M059J (cell line): ENCODE results near the gene MYLK2. TPM values are rescaled to one million over a fixed set of nuclear protein-coding genes. Genes with fewer than 3 reads are reported as not detected.
A peak's percentile ranks its signal among the peaks of the same experiment; 100 is the strongest.

Experiments used
- DNase-seq: peaks from one replicate; pipeline ENCODE4 v3.0.0-alpha.2; 2012; ENCODE audit warnings: low read depth
- total RNA-seq: library from RNA; depleted of rRNA; stranded (reverse); fragments of >200 nt; shearing (Covaris generic); gene quantifications from 2 replicates; pipeline ENCODE4 v1.2.3, GENCODE V29; 2014; rRNA removed

Gene MYLK2
- total RNA-seq, 1 experiment from 2014 or later: 0.44 TPM

DNA sequence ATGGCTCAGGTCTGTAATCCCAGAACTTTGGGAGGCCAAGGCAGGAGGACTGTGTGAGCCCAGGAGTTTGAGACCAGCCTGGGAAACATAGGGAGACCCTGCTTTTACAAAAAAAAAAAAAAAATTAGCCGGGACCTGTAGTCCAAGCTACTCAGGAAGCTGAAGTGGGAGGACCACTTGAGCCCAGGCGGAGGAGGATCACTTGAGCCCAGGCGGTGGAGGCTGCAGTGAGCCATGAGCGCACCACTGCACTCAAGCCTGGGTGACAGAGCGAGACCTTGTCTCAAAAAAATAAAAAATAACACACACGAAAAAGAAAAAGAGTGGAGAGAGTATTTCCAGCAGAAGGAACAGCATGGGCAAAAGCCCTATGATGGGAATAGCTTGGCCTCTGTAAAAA is 53.2 kb downstream of the MYLK2 start:
- DNase-seq: no peak

DNA sequence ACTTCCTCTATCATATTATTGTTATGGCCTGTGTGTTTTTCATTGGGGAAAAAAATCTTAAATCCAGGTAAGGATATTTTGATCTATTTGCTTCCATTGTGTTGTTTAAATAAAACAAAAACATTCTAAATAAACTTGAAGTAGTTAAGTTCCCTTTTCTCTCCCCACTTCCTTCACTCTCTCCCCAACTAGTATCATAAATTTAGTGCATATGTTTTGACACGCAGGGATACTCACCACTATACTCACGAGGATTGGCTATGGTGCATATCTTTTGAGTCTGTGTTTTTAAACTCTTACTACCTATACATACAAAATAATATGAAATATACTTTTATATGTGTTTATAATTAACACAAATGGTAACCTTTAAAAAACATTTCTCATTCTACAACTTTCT is 56.5 kb downstream of the MYLK2 start:
- no peak for DNase-seq

DNA sequence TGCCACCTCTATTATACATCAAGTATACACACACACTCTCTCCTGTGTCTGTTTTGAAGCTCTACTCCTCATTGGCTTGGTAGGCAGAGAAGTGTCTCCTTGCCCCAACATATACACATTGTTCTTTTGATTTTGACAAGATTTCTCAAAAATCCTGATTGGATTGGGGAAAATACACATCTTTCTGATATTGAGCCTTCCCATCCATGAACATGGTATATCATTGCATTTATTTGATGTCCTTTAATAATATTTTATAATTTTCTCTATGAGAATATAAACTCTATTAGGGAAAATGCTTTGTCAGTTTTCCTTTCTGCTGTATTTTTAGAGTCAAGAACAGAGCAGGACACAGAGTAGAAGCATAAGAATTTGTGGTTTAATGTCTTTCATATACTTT is 58.5 kb downstream of the MYLK2 start:
- no peak for DNase-seq

DNA sequence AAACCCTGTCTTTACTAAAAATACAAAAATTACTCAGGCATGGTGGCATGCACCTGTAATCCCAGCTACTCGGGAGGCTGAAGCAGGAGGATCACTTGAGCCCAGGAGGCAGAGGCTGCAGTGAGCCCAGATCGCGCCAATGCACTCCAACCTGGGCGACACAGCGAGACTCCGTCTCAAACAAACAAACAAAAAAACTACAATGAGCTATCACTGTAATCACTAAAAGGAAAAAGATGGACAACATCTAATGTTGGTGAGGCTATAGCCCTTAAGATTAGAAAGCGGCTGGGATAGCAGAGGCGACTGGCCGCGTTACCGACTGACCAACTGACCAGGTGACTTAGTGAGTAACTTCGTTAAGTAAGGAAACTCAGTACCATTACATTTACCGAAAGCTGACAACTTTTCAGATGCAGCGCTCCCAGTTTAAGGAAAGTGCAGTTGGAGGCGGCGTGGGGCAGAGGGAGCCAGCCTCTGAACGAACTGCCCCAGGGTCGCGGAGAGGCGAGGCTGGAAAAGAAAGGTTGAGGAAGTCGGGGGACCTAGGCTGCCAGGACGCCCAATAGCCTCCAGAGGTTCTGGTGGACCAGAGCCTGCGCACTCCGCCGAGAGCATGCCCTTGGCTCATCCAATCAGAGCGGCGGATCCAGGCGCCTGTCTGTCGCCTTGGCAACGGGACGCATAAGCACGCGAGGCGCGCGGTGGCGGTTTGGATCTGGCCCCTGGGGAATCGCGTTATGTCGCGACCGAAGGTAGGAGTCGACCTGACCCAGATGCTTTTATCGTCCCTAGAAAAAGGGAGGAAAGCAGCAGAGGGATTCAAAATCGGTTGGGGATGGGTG is 60.2 kb downstream of the MYLK2 start:
- DNase-seq: peak; percentile 98

DNA sequence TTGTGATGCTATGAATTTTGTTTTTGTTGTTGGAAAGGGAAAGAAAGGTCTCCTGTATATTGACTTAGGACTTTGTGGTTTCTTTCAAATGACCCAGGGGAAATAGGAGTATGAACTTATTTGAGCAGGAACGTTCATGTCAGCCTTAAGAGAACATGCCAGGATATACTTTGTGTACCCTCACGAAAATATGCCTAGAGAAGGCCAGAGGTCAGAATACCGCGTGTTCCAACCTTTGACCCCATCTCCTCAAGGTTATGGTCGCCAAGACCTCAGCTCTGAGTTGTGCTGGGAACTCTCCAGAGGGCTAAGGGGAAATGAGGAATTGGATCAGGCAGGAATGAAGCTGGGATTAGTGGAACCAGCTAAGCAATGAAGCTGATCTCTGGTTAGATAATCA is 62.8 kb downstream of the MYLK2 start:
- DNase-seq: no peak

DNA sequence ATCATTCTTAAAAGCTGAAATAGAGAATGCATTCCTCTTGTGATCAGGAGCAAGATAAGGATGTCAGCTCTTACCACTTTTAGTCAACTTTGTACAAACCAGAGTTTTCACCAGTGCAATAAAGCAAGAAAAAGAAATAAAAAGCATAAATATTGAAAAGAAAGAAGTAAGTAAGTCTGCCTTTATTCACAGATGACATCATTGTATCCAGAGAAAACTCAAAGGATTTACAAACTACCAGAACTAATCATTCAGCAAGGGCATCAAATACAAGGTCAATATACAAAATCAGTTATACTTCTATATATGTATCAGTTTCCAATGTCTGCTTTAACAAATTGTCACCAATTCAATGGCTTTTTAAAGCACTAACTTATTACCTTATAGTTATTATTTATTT is 64.7 kb downstream of the MYLK2 start:
- DNase-seq: no peak

Other genes with a start within 250 kb of the MYLK2 start
- gene ID1, start 214.1 kb upstream of the MYLK2 start, total RNA-seq: 1,421 and 1,771 TPM in 2 replicates
- gene COX4I2, start 181.4 kb upstream of the MYLK2 start, total RNA-seq: not detected in 2 replicates
- gene BCL2L1, start 96.5 kb upstream of the MYLK2 start, total RNA-seq: 108 and 117 TPM in 2 replicates
- 204 and 319 TPM in 2 replicates for gene TPX2, start 80.1 kb upstream of the MYLK2 start, total RNA-seq
- gene FOXS1, start 26.2 kb downstream of the MYLK2 start, total RNA-seq: 0.12 TPM in 1 of 2 replicates, not detected in the other
- gene DUSP15, start 51.2 kb downstream of the MYLK2 start, total RNA-seq: 0.91 and 3.2 TPM in 2 replicates
- not detected in 2 replicates for gene TTLL9, start 51.3 kb downstream of the MYLK2 start, total RNA-seq
- 14.2 and 14.5 TPM in 2 replicates for gene PDRG1, start 132.7 kb downstream of the MYLK2 start, total RNA-seq
- 0.05 TPM in 1 of 2 replicates, not detected in the other for gene XKR7, start 148.8 kb downstream of the MYLK2 start, total RNA-seq
- gene CCM2L, start 191.1 kb downstream of the MYLK2 start, total RNA-seq: not detected in 2 replicates
- 0.27 TPM in 1 of 2 replicates, not detected in the other for gene HCK, start 232.9 kb downstream of the MYLK2 start, total RNA-seq